Esophagus muscularis mucosa (tissue), 4 donors: Measurements from ENCODE around the gene FAM193B.

Experiments
- EP300 ChIP-seq: sonication (generic); formaldehyde crosslinking; IDR thresholded peaks from one replicate; pipeline ENCODE4 v1.6.1; 2017; ENCODE audit warnings: antibody characterized with exemption
- POLR2A ChIP-seq: fragments of 450-650 bp; IDR thresholded peaks from one replicate; pipeline ENCODE4 v1.6.1; 2017; ENCODE audit warnings: antibody characterized with exemption, moderate library complexity, mild to moderate bottlenecking, low read depth
- POLR2AphosphoS5 ChIP-seq, 2 donors: sonication (generic); formaldehyde crosslinking; IDR thresholded peaks; one replicate each; pipeline ENCODE4 v1.6.1; 2017; ENCODE audit warnings: antibody characterized with exemption in 2 of 2
- TF ChIP-seq, protein P1 (sequence below), 3 experiments: fragments of 200-600 bp in 2 of 3; fragments of 450-650 bp in 1 of 3; sonication (generic) in 2 of 3; IDR thresholded peaks; one replicate each; pipeline ENCODE4 v1.5.1; 2017 to 2019; ENCODE audit warnings: antibody characterized with exemption in 3 of 3, mild to moderate bottlenecking in 2 of 3, moderate library complexity in 1 of 3

DNA sequence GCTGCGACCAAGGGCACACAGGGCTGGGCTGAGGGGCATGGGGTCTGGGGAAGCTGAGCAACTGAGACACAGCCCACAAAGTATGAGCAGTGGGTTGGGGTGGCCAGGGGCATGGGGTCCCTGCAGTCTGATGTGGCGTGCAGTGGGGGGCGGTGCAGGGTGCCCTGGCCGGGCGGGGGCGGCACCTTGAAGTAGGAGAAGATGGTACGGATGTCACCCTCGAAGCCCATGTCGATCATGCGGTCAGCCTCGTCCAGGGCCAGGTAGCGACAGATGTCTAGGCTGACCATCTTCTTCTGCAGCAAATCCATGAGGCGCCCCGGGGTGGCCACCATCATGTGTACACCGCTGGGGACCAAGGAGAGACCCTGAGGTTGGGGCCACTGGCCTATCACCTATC lies 40.9 kb downstream of the FAM193B start:
- TF ChIP-seq, protein P1, sequence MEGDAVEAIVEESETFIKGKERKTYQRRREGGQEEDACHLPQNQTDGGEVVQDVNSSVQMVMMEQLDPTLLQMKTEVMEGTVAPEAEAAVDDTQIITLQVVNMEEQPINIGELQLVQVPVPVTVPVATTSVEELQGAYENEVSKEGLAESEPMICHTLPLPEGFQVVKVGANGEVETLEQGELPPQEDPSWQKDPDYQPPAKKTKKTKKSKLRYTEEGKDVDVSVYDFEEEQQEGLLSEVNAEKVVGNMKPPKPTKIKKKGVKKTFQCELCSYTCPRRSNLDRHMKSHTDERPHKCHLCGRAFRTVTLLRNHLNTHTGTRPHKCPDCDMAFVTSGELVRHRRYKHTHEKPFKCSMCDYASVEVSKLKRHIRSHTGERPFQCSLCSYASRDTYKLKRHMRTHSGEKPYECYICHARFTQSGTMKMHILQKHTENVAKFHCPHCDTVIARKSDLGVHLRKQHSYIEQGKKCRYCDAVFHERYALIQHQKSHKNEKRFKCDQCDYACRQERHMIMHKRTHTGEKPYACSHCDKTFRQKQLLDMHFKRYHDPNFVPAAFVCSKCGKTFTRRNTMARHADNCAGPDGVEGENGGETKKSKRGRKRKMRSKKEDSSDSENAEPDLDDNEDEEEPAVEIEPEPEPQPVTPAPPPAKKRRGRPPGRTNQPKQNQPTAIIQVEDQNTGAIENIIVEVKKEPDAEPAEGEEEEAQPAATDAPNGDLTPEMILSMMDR (IDR thresholded peaks at IDR 0.05): no peak
- TF ChIP-seq POLR2AphosphoS5 (IDR thresholded peaks at IDR 0.05) (no peak), EP300 (no peak), POLR2A (no peak)
